H1 (cell line): ENCODE data around the gene PRKN. TPM values are rescaled to one million over a fixed set of nuclear protein-coding genes. Genes with fewer than 3 reads are reported as not detected.

ENCODE experiments used
- CHD7 ChIP-seq: fragments of 300-600 bp; sonication (generic); IDR thresholded peaks from 2 replicates; pipeline ENCODE4 v1.7.1; 2012; ENCODE audit warnings: low read length, moderate library complexity, mild to moderate bottlenecking, inconsistent platforms; ENCODE audit not compliant: insufficient replicate concordance
- CTBP2 ChIP-seq: IDR thresholded peaks from 2 replicates; pipeline ENCODE4 v1.7.0; 2011; ENCODE audit warnings: borderline replicate concordance, mild to moderate bottlenecking, moderate library complexity, mixed read lengths, low read length; ENCODE audit not compliant: insufficient read depth, insufficient read length
- E2F6 ChIP-seq: IDR thresholded peaks from 2 replicates; pipeline ENCODE4 v1.6.1; 2012; ENCODE audit warnings: inconsistent platforms
- JUN ChIP-seq: IDR thresholded peaks from 2 replicates; pipeline ENCODE4 v1.6.1; 2011; ENCODE audit warnings: low read depth, mild to moderate bottlenecking, improper control_type of control experiment, low read length
- NANOG ChIP-seq: IDR thresholded peaks from 2 replicates; pipeline ENCODE4 v1.6.1; 2011; ENCODE audit warnings: low read length, low read depth, mild to moderate bottlenecking, inconsistent platforms; ENCODE audit not compliant: insufficient read depth, poor library complexity, severe bottlenecking
- NRF1 ChIP-seq: IDR thresholded peaks from 2 replicates; pipeline ENCODE4 v1.6.1; 2011; ENCODE audit warnings: mild to moderate bottlenecking, low read depth, low read length, improper control_type of control experiment
- POLR2AphosphoS5 ChIP-seq: IDR thresholded peaks from 2 replicates; pipeline ENCODE4 v1.6.1; 2011; ENCODE audit warnings: low read depth, low read length
- RBBP5 ChIP-seq: IDR thresholded peaks from 2 replicates; pipeline ENCODE4 v1.7.1; 2012; ENCODE audit warnings: low read depth, mild to moderate bottlenecking, inconsistent platforms, low read length, moderate library complexity, borderline replicate concordance
- RNF2 ChIP-seq: fragments of 200-900, 300-1000 bp; sonication (generic); IDR thresholded peaks from 2 replicates; pipeline ENCODE4 v1.7.1; 2016; ENCODE audit warnings: borderline replicate concordance, low read depth, mild to moderate bottlenecking, antibody characterized with exemption, low read length; ENCODE audit not compliant: poor library complexity, severe bottlenecking; ENCODE audit errors: missing control alignments
- SP2 ChIP-seq: IDR thresholded peaks from 2 replicates; pipeline ENCODE4 v1.6.1; 2012; ENCODE audit warnings: mild to moderate bottlenecking, low read length, inconsistent platforms
- YY1 ChIP-seq: IDR thresholded peaks from 2 replicates; pipeline ENCODE4 v1.6.1; 2011; ENCODE audit warnings: low read depth, mild to moderate bottlenecking, low read length
- polyA plus RNA-seq, 7 experiments: library from polyadenylated mRNA; depleted of rRNA in 3 of 7; stranded (reverse) in 5 of 7; unstranded in 2 of 7; fragments of >200 nt in 5 of 7; fragments of 200-250 nt in 2 of 7; gene quantifications; 1 replicate in 5 of 7; 2 replicates in 1 of 7; 4 replicates in 1 of 7; pipeline versions ENCODE4 v1.2.1 to v1.2.3, GENCODE V29; 2011 to 2013; ENCODE audit warnings: missing spikeins in 2 of 7, mixed read lengths in 2 of 7
- total RNA-seq: library from RNA; stranded (reverse); fragmentation: NEBNext Ultra II Directional; extraction: Animal tissue kit (Norgen Biotek cat#: 25700); gene quantifications from 2 replicates; pipeline ENCODE4 v1.2.1, GENCODE V29; 2021

The PRKN gene
- total and polyA plus RNA-seq, 2 of the 8 experiments (the other 6 are each of a cell fraction or from before 2014, with no cell fraction given), result 0.13 to 0.29 TPM

GRCh38 chr6:161554883-161555282 lies 1172.7 kb downstream of the PRKN start (continued):
- no peak for TF ChIP-seq CHD7
- no peak for TF ChIP-seq POLR2AphosphoS5
- no peak for TF ChIP-seq RBBP5
- no peak for TF ChIP-seq RNF2
- TF ChIP-seq JUN, result no peak
- no peak for TF ChIP-seq SP2
- no peak for TF ChIP-seq E2F6
- no peak for TF ChIP-seq NANOG
- no peak for TF ChIP-seq YY1
- no peak for TF ChIP-seq CTBP2
- TF ChIP-seq NRF1, result no peak
